GM12872 (cell line): ENCODE data around the gene SLC38A6.

Experiments used
- CTCF ChIP-seq: IDR thresholded peaks from 3 replicates; pipeline ENCODE4 v1.5.1; 2011; ENCODE audit warnings: low read depth, mild to moderate bottlenecking, low read length, moderate library complexity; ENCODE audit not compliant: insufficient read depth

The SLC38A6 gene

GRCh38 chr14:61077951-61078720 is 97.1 kb downstream of the SLC38A6 start:
- TF ChIP-seq CTCF = no peak

GRCh38 chr14:61080591-61081010 is 99.6 kb downstream of the SLC38A6 start:
- TF ChIP-seq CTCF = no peak

- TF ChIP-seq CTCF = no peak
These were observed 107.0 kb downstream of the SLC38A6 start for GRCh38 chr14:61088081-61088480.

- no peak for TF ChIP-seq CTCF
These were observed 108.2 kb downstream of the SLC38A6 start for GRCh38 chr14:61089126-61089750.

- TF ChIP-seq CTCF = no peak
These were observed 109.6 kb downstream of the SLC38A6 start for GRCh38 chr14:61090432-61091216.

- TF ChIP-seq CTCF = no peak
These were observed 110.7 kb downstream of the SLC38A6 start for GRCh38 chr14:61091657-61092273.

- TF ChIP-seq CTCF = no peak
These were observed 117.7 kb downstream of the SLC38A6 start for GRCh38 chr14:61098721-61099120.
